Measurements from ENCODE around the gene C1QTNF12. TPM values are rescaled to one million over a fixed set of nuclear protein-coding genes. Genes with fewer than 3 reads are reported as not detected.

The C1QTNF12 gene
- total RNA-seq, 1 donor = 0.36 TPM

GRCh38 chr1:1205769-1206375 lies 40.6 kb downstream of the C1QTNF12 start:
- peak; percentile 88 for DNase-seq (ENCODE audit: insufficient read length, low spot score, missing footprints)
- no peaks in the 10 kb centered on the region for H3K79me2 ChIP-seq (ENCODE audit: insufficient read depth, low read length)
- no peak overlapping the region for H3K4me3 ChIP-seq (ENCODE audit: insufficient read depth, low read length)
- H2AFZ ChIP-seq (ENCODE audit: low read length) = no peak overlapping the region
- H3K9me3 ChIP-seq (ENCODE audit: low read depth, low read length) = no peaks in the 10 kb centered on the region
- peaks cover 13% of the 10 kb centered on the region for H3K4me1 ChIP-seq (ENCODE audit: insufficient read depth, low read length)
- no peak for TF ChIP-seq CTCF (IDR thresholded peaks at IDR 0.05; ENCODE audit: extremely low read depth, low read depth, low read length)
- no peaks in the 10 kb centered on the region for H4K20me1 ChIP-seq (ENCODE audit: insufficient read depth, low read length)
- peaks cover 11% of the 10 kb centered on the region for H3K27me3 ChIP-seq (ENCODE audit: insufficient read depth, low read length)
- peak overlapping the region; percentile 28 for H3K4me2 ChIP-seq (ENCODE audit: insufficient read depth, low read length)
- no peaks in the 10 kb centered on the region for H3K36me3 ChIP-seq (ENCODE audit: insufficient read depth, low read length)
- no peak overlapping the region for H3K27ac ChIP-seq (ENCODE audit: low read depth, low read length)

- Histone ChIP-seq H3K36me3 (ENCODE audit: insufficient read depth, low read length) (no peaks in the 10 kb centered on the region), H3K4me3 (ENCODE audit: insufficient read depth, low read length) (no peak overlapping the region), H3K4me2 (ENCODE audit: insufficient read depth, low read length) (no peak overlapping the region), H3K79me2 (ENCODE audit: insufficient read depth, low read length) (no peaks in the 10 kb centered on the region), H3K27ac (ENCODE audit: low read depth, low read length) (no peak overlapping the region), H4K20me1 (ENCODE audit: insufficient read depth, low read length) (no peaks in the 10 kb centered on the region), H3K27me3 (ENCODE audit: insufficient read depth, low read length) (peaks cover 11% of the 10 kb centered on the region), H3K9me3 (ENCODE audit: low read depth, low read length) (no peaks in the 10 kb centered on the region), H3K4me1 (ENCODE audit: insufficient read depth, low read length) (peaks cover 13% of the 10 kb centered on the region), H2AFZ (ENCODE audit: low read length) (no peak overlapping the region)
- no peak for TF ChIP-seq CTCF (IDR thresholded peaks at IDR 0.05; ENCODE audit: extremely low read depth, low read depth, low read length)
- DNase-seq (ENCODE audit: insufficient read length, low spot score, missing footprints) = peak; percentile 88
Observed at GRCh38 chr1:1204998-1205768, 41.3 kb downstream of the C1QTNF12 start.

- DNase-seq (ENCODE audit: insufficient read length, low spot score, missing footprints) = peak; percentile 80
- no peaks in the 10 kb centered on the region for H3K9me3 ChIP-seq (ENCODE audit: low read depth, low read length)
- H3K79me2 ChIP-seq (ENCODE audit: insufficient read depth, low read length) = no peaks in the 10 kb centered on the region
- no peaks in the 10 kb centered on the region for H3K36me3 ChIP-seq (ENCODE audit: insufficient read depth, low read length)
- TF ChIP-seq CTCF (IDR thresholded peaks at IDR 0.05; ENCODE audit: extremely low read depth, low read depth, low read length) = no peak
- no peak overlapping the region for H3K27ac ChIP-seq (ENCODE audit: low read depth, low read length)
- H2AFZ ChIP-seq (ENCODE audit: low read length) = no peak overlapping the region
- H3K4me1 ChIP-seq (ENCODE audit: insufficient read depth, low read length) = peaks cover 13% of the 10 kb centered on the region
- H4K20me1 ChIP-seq (ENCODE audit: insufficient read depth, low read length) = no peaks in the 10 kb centered on the region
- no peak overlapping the region for H3K4me2 ChIP-seq (ENCODE audit: insufficient read depth, low read length)
- H3K4me3 ChIP-seq (ENCODE audit: insufficient read depth, low read length) = no peak overlapping the region
- H3K27me3 ChIP-seq (ENCODE audit: insufficient read depth, low read length) = peaks cover 11% of the 10 kb centered on the region
Observed at GRCh38 chr1:1204425-1204920, 42.0 kb downstream of the C1QTNF12 start.

All from osteoblast (primary cell).